ENCODE data around the gene EML2. TPM values are rescaled to one million over a fixed set of nuclear protein-coding genes. Genes with fewer than 3 reads are reported as not detected.

EML2 gene
- total RNA-seq, 1 donor from 2014 or later, result 54.4 TPM

GRCh38 chr19:45576682-45577081 lies 62.5 kb downstream of the EML2 start:
- TF ChIP-seq CTCF (IDR thresholded peaks at IDR 0.05), result no peak
- Histone ChIP-seq H3K4me3 (no peak overlapping the region), H3K4me1 (peaks cover 16% of the 10 kb centered on the region), H3K27me3 (no peaks in the 10 kb centered on the region), H3K27ac (no peak overlapping the region), H3K36me3 (peaks cover 5% of the 10 kb centered on the region), H3K9me3 (no peaks in the 10 kb centered on the region)
- ATAC-seq (no peak), DNase-seq (no peak)
- intact Hi-C loops (cut with DNase I), result no loop called here

DNA sequence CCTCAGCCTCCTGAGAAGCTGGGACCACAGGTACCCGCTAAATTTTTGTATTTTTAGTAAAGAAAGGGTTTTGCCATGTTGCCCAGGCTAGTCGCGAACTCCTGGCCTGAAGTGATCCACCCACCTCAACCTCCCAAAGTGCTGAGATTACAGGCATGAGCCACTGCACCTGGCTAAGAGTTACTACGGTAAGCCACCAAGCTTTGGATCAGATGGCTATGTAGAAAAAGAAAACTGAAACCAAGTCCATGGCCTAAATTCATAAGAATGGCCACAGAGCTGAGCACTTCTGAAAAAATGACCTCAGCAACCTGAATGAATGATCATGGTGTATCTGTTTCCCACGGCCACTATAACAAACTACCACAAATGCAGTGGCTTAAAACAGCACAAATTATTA lies 64.0 kb downstream of the EML2 start:
- intact Hi-C loops (cut with DNase I), result no loop called here

DNA sequence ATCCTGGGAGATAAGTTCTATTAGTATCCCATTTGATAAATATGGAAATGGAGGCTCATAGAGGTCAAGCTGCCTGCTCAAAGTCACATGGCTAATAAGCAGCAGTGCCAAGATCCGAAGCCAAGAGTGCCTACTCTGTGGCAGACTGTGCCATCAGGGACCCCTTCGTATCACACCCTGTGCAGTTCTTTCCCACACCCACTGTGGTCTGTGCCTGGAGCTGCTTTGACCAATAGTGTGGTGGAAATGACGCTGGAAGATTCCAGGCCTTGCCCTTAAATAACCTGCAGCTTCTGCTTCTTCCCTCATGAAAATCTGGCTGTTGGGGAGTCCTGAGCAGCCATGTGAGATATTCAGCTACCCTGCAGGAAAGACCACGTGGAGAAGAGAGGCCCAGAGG lies 64.7 kb downstream of the EML2 start:
- intact Hi-C loops (cut with DNase I), result no loop called here
- DNase-seq, result no peak
- H3K4me3 ChIP-seq, result no peak overlapping the region
- H3K4me1 ChIP-seq, result peaks cover 16% of the 10 kb centered on the region
- no peaks in the 10 kb centered on the region for H3K9me3 ChIP-seq
- H3K36me3 ChIP-seq, result peaks cover 5% of the 10 kb centered on the region
- H3K27ac ChIP-seq, result no peak overlapping the region
- no peaks in the 10 kb centered on the region for H3K27me3 ChIP-seq
- no peak for ATAC-seq
- TF ChIP-seq CTCF (IDR thresholded peaks at IDR 0.05), result no peak

More for the DNA sequence above, 64.0 kb downstream of the EML2 start:
- no peak for TF ChIP-seq CTCF (IDR thresholded peaks at IDR 0.05)
- no peaks in the 10 kb centered on the region for H3K27me3 ChIP-seq
- no peak overlapping the region for H3K27ac ChIP-seq
- DNase-seq (no peak), ATAC-seq (no peak)
- peaks cover 5% of the 10 kb centered on the region for H3K36me3 ChIP-seq
- no peaks in the 10 kb centered on the region for H3K9me3 ChIP-seq
- no peak overlapping the region for H3K4me3 ChIP-seq
- H3K4me1 ChIP-seq, result peaks cover 16% of the 10 kb centered on the region

DNA sequence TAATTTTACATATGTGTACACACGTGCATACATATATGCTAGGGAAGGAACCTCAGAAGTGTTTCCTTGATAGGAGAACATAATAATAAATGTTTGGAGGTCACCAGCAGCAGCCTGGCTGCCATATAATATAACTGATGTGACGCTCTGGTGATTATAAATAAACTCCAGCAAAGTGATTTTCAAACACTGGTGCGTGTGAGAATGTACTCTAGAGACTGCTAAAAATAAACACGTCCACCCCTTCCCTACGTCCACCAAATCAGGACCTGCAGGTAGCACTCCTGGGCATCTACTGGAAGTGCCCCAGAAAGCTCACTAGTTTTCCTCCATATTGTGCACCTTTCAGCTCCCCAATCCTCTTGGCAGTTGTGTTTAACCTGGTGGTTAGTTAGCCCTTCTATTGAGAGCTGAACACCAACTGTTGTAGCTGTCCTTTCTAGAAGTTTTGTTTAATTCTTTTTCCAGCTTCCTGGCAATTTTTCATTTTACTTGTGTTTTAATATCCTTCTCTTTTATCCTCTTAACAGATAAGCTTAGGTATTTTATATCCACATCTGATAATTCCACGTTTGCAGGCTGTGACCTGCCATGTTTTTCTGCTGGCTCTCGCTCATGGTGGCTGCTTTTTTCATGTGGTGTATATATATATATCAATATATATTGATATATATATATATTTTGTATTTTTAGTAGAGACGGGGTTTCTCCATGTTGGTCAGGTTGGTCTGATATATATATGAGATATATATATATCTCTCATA lies 67.6 kb downstream of the EML2 start:
- peaks cover 5% of the 10 kb centered on the region for H3K36me3 ChIP-seq
- no peak for DNase-seq
- no peak for TF ChIP-seq CTCF (IDR thresholded peaks at IDR 0.05)
- ATAC-seq, result no peak
- H3K4me3 ChIP-seq, result no peak overlapping the region
- H3K27ac ChIP-seq, result no peak overlapping the region
- H3K4me1 ChIP-seq, result peaks cover under 1% of the 10 kb centered on the region
- no peaks in the 10 kb centered on the region for H3K9me3 ChIP-seq
- intact Hi-C loops (cut with DNase I), result no loop called here
- no peaks in the 10 kb centered on the region for H3K27me3 ChIP-seq

GRCh38 chr19:45569619-45570421 lies 69.4 kb downstream of the EML2 start:
- no peak overlapping the region for H3K4me3 ChIP-seq
- DNase-seq (no peak), ATAC-seq (peak; percentile 91)
- H3K36me3 ChIP-seq, result peaks cover 5% of the 10 kb centered on the region
- H3K9me3 ChIP-seq, result no peaks in the 10 kb centered on the region
- peak; percentile 69 for TF ChIP-seq CTCF (IDR thresholded peaks at IDR 0.05)
- no peaks in the 10 kb centered on the region for H3K27me3 ChIP-seq
- no peak overlapping the region for H3K27ac ChIP-seq
- intact Hi-C loops (cut with DNase I), result no loop called here
- no peaks in the 10 kb centered on the region for H3K4me1 ChIP-seq
